A673 (cell line): Measurements from ENCODE around the gene KLHL17. TPM values are rescaled to one million over a fixed set of nuclear protein-coding genes. Genes with fewer than 3 reads are reported as not detected.

ENCODE experiments used
- BruUV-seq: library from RNA; stranded (reverse); fragments of 400-500 nt; replicated peaks from 2 replicates; lab custom pipeline; 2021; lab: Mats Ljungman, UMichigan
- CTCF ChIA-PET: fragments of 300-600 bp; sonication (Branson Sonifier 250); formaldehyde crosslinking; loops from one replicate; lab custom pipeline; 2022; ENCODE audit warnings: antibody characterized with exemption; lab: Charles Lee
- POLR2A ChIA-PET: fragments of 300-600 bp; sonication (Branson Sonifier 250); formaldehyde crosslinking; loops from one replicate; lab custom pipeline; 2022; ENCODE audit warnings: antibody characterized with exemption; ENCODE audit not compliant: low non-redundant PET; lab: Charles Lee
- DNase-seq: peaks from one replicate; pipeline ENCODE4 v3.0.0-alpha.2; 2015; ENCODE audit warnings: low spot score
- H3K27ac ChIP-seq: fragments of 200-600 bp; sonication (generic); 2 replicates; pipeline ENCODE4 v1.5.1; 2016; ENCODE audit warnings: mixed run types, low read depth, mild to moderate bottlenecking, mixed read lengths, antibody characterized with exemption, low read length; ENCODE audit not compliant: poor library complexity, severe bottlenecking
- H3K27me3 ChIP-seq: fragments of 200-600 bp; sonication (generic); replicated peaks from 2 replicates; pipeline ENCODE4 v1.6.1; 2017; ENCODE audit warnings: mixed run types, low read depth, mild to moderate bottlenecking, mixed read lengths, antibody characterized with exemption, low read length; ENCODE audit not compliant: insufficient read depth, poor library complexity
- H3K36me3 ChIP-seq: fragments of 200-600 bp; sonication (generic); 2 replicates; pipeline ENCODE4 v1.6.1; 2016; ENCODE audit warnings: mixed run types, mild to moderate bottlenecking, mixed read lengths, antibody characterized with exemption, low read length; ENCODE audit not compliant: insufficient read depth, poor library complexity, severe bottlenecking
- H3K4me1 ChIP-seq: fragments of 200-600 bp; sonication (generic); 2 replicates; pipeline ENCODE4 v1.6.1; 2017; ENCODE audit warnings: mixed run types, mild to moderate bottlenecking, mixed read lengths, antibody characterized with exemption, low read length; ENCODE audit not compliant: insufficient read depth, poor library complexity, severe bottlenecking
- H3K4me3 ChIP-seq: fragments of 200-600 bp; sonication (generic); 2 replicates; pipeline ENCODE4 v1.5.1; 2016; ENCODE audit warnings: low read depth, mixed run types, mild to moderate bottlenecking, mixed read lengths, low read length; ENCODE audit not compliant: poor library complexity, severe bottlenecking
- H3K9me3 ChIP-seq: fragments of 200-600 bp; sonication (generic); 2 replicates; pipeline ENCODE4 v1.6.1; 2016; ENCODE audit warnings: mixed run types, low read depth, mild to moderate bottlenecking, mixed read lengths, antibody characterized with exemption, low read length; ENCODE audit not compliant: poor library complexity, severe bottlenecking
- CTCF ChIP-seq: fragments of 300-800, 200-600 bp; sonication (generic); conservative IDR thresholded peaks from 2 replicates; pipeline ENCODE4 v1.5.1; 2017; ENCODE audit warnings: low read depth, mild to moderate bottlenecking, antibody characterized with exemption, low read length, moderate library complexity, mixed read lengths
- EZH2 ChIP-seq: fragments of 200-600 bp; sonication (generic); IDR thresholded peaks from 2 replicates; pipeline ENCODE4 v1.6.1; 2017; ENCODE audit warnings: borderline replicate concordance, low read depth, mild to moderate bottlenecking, mixed read lengths, antibody characterized with exemption, low read length; ENCODE audit not compliant: poor library complexity, severe bottlenecking
- intact Hi-C: fragments of 100-400 bp; cut with micrococcal nuclease; formaldehyde crosslinking; loops from one replicate; pipeline ENCODE4 v1.10.0; 2022; ENCODE audit not compliant: unreplicated experiment
- total RNA-seq: library from RNA; stranded (reverse); gene quantifications from 2 replicates; pipeline ENCODE4 v1.2.3, GENCODE V29; 2021

KLHL17 gene
- total RNA-seq, 1 experiment from 2014 or later, result 43.3 TPM

- intact Hi-C loops, result no loop called here
- CTCF ChIA-PET, result no interaction called here
These were observed 5.2 kb downstream of the KLHL17 start for GRCh38 chr1:965526-966134.

GRCh38 chr1:966135-966703 is 5.8 kb downstream of the KLHL17 start, which contains the start of gene PLEKHN1:
TSS of gene PLEKHN1 (plus strand) at chr1:966482. CDS start at chr1:966532, 50 bp downstream.
- Histone ChIP-seq H3K9me3 (no peaks in the 10 kb centered on the region), H3K4me1 (peaks cover 8% of the 10 kb centered on the region), H3K27me3 (peaks cover 13% of the 10 kb centered on the region), H3K36me3 (peaks cover 6% of the 10 kb centered on the region), H3K27ac (no peak within 1 kb of the TSS), H3K4me3 (peak within 1 kb of the TSS; percentile 51)
- ChIA-PET CTCF (no interaction called here), POLR2A (no interaction called here)
- no peak for DNase-seq
- BruUV-seq, result no TSS peak
- TF ChIP-seq CTCF (no peak), EZH2 (no peak)
- intact Hi-C loops, result no loop called here

More at GRCh38 chr1:965526-966134, 5.2 kb downstream of the KLHL17 start:
- POLR2A ChIA-PET, result no interaction called here
- no peaks in the 10 kb centered on the region for H3K9me3 ChIP-seq
- peaks cover 7% of the 10 kb centered on the region for H3K27me3 ChIP-seq
- no peak for TF ChIP-seq CTCF
- TF ChIP-seq EZH2, result no peak
- no peak overlapping the region for H3K4me3 ChIP-seq
- peaks cover 8% of the 10 kb centered on the region for H3K4me1 ChIP-seq
- H3K36me3 ChIP-seq, result peaks cover 6% of the 10 kb centered on the region
- no peak overlapping the region for H3K27ac ChIP-seq
- DNase-seq, result no peak
- no TSS peak for BruUV-seq

- TF ChIP-seq EZH2 (no peak), CTCF (no peak)
- peaks cover 18% of the 10 kb centered on the region for H3K27me3 ChIP-seq
- H3K4me3 ChIP-seq, result peak overlapping the region; percentile 51
- BruUV-seq, result no TSS peak
- H3K36me3 ChIP-seq, result peaks cover 6% of the 10 kb centered on the region
- peak; percentile 63 for DNase-seq
- H3K4me1 ChIP-seq, result peaks cover 8% of the 10 kb centered on the region
- no peaks in the 10 kb centered on the region for H3K9me3 ChIP-seq
- H3K27ac ChIP-seq, result no peak overlapping the region
- intact Hi-C loops, result no loop called here
- ChIA-PET POLR2A (no interaction called here), CTCF (no interaction called here)
These were observed 6.4 kb downstream of the KLHL17 start for GRCh38 chr1:966704-967300.
